GM21619 (cell line): Measurements from ENCODE around the gene OPN4.
"Not testable (repeated sequence)": the region's sequence is repeated elsewhere in the genome, so short reads cannot be mapped to it uniquely, and the experiment has no call there.

Experiments
- ATAC-seq: cut with Tn5 transposase; IDR thresholded peaks from one replicate; pipeline ENCODE4 v1.9.1; 2021; ENCODE audit not compliant: unreplicated experiment

Gene OPN4

GRCh38 chr10:86654411-86655172 lies at the start of gene OPN4:
Gene OPN4, plus strand, starts transcription at chr10:86654547. Its CDS starts 237 bp downstream, at chr10:86654784.
- no peak for ATAC-seq

- ATAC-seq, result no peak
These were observed 46.7 kb upstream of the OPN4 start for GRCh38 chr10:86607674-86608073.

GRCh38 chr10:86609920-86610319 lies 44.4 kb upstream of the OPN4 start:
- no peak for ATAC-seq

- no peak for ATAC-seq
These were observed 43.0 kb upstream of the OPN4 start for GRCh38 chr10:86611386-86611785.

- no peak for ATAC-seq
These were observed 41.3 kb upstream of the OPN4 start for GRCh38 chr10:86613096-86613495.

GRCh38 chr10:86613905-86614304 lies 40.4 kb upstream of the OPN4 start:
- ATAC-seq, result no peak

GRCh38 chr10:86614853-86615252 lies 39.5 kb upstream of the OPN4 start:
- ATAC-seq, result no peak

GRCh38 chr10:86617278-86617677 lies 37.1 kb upstream of the OPN4 start:
- ATAC-seq, result not testable (repeated sequence)

GRCh38 chr10:86628311-86628710 lies 26.0 kb upstream of the OPN4 start:
- ATAC-seq, result no peak

- no peak for ATAC-seq
These were observed 24.3 kb upstream of the OPN4 start for GRCh38 chr10:86630079-86630478.

GRCh38 chr10:86632009-86632800 lies 22.1 kb upstream of the OPN4 start:
- no peak for ATAC-seq

GRCh38 chr10:86632951-86633350 lies 21.4 kb upstream of the OPN4 start:
- ATAC-seq, result no peak

- ATAC-seq, result no peak
These were observed 18.9 kb upstream of the OPN4 start for GRCh38 chr10:86635402-86635801.

GRCh38 chr10:86636311-86636710 lies 18.0 kb upstream of the OPN4 start:
- no peak for ATAC-seq

- ATAC-seq, result no peak
These were observed 12.3 kb upstream of the OPN4 start for GRCh38 chr10:86642021-86642420.

GRCh38 chr10:86642499-86642898 lies 11.8 kb upstream of the OPN4 start:
- ATAC-seq, result no peak

GRCh38 chr10:86644152-86644793 lies 10.1 kb upstream of the OPN4 start:
- ATAC-seq, result peak; percentile 47

- ATAC-seq, result peak; percentile 14
These were observed 9.4 kb upstream of the OPN4 start for GRCh38 chr10:86644794-86645445.

GRCh38 chr10:86645621-86646165 lies 8.7 kb upstream of the OPN4 start:
- not testable (repeated sequence) for ATAC-seq

GRCh38 chr10:86646532-86646931 lies 7.8 kb upstream of the OPN4 start:
- no peak for ATAC-seq

- ATAC-seq, result no peak
These were observed 7.4 kb upstream of the OPN4 start for GRCh38 chr10:86646933-86647332.
